ENCODE results near the gene MYO15A. TPM values are rescaled to one million over a fixed set of nuclear protein-coding genes. Genes with fewer than 3 reads are reported as not detected.

Gene MYO15A
- total RNA-seq, 2 donors from 2014 or later = 2.3 to 6.1 TPM

DNA sequence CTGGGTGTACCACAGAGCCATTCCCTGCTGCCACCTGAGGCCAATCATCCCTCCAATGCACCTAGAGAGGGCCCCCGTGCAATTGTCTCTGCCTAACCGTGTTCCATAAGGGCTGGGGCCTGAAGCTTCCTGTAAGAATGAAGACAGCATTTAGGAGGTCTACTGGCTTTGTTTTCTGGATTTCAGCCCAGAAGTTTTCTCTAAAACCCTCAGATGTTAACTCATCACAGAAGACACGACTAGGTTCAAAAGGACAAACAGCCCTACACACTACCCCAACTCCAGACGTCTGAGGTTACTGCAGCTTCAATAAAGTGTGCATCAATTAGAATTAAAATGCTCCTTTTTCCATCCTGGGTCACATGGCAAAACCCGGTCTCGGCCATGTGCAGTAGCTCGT lies 31.6 kb upstream of the MYO15A start:
- H3K4me1 ChIP-seq (ENCODE audit: control insufficient read depth in 1 of 2, low read depth in 2 of 2) = no peaks in the 10 kb centered on the region

DNA sequence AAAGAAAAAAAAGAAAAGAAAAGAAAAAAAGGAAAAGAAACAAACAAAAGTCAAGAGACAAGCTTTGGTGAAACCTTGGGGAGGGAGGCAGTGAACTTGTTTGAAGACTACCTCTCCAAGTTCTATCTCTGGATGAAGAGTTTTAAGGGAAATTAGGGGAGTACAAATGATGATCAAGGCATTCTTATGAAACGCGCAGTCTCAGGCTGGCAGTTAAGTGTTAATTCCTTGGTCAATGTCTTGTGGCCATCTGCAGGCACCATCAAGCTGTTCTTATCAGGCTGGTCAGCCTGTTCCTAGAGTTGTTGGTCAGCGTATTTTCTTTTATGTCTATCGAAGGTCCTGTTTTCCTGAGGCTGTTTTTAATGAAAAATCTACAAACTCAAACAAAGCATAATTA lies 29.0 kb upstream of the MYO15A start:
- TF ChIP-seq, protein P1, sequence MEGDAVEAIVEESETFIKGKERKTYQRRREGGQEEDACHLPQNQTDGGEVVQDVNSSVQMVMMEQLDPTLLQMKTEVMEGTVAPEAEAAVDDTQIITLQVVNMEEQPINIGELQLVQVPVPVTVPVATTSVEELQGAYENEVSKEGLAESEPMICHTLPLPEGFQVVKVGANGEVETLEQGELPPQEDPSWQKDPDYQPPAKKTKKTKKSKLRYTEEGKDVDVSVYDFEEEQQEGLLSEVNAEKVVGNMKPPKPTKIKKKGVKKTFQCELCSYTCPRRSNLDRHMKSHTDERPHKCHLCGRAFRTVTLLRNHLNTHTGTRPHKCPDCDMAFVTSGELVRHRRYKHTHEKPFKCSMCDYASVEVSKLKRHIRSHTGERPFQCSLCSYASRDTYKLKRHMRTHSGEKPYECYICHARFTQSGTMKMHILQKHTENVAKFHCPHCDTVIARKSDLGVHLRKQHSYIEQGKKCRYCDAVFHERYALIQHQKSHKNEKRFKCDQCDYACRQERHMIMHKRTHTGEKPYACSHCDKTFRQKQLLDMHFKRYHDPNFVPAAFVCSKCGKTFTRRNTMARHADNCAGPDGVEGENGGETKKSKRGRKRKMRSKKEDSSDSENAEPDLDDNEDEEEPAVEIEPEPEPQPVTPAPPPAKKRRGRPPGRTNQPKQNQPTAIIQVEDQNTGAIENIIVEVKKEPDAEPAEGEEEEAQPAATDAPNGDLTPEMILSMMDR (IDR thresholded peaks at IDR 0.05) = no peak
- no peak for DNase-seq (ENCODE audit: low spot score)

More for the DNA sequence above, 31.6 kb upstream of the MYO15A start:
- Histone ChIP-seq H3K36me3 (no peaks in the 10 kb centered on the region), H3K9me3 (no peaks in the 10 kb centered on the region), H3K4me3 (no peak overlapping the region), H3K27ac (no peak overlapping the region), H3K27me3 (replicated peaks; ENCODE audit: insufficient read depth) (no peaks in the 10 kb centered on the region)
- no peak for ATAC-seq (ENCODE audit: insufficient number of reproducible peaks, low FRiP score, low read depth)
- TF ChIP-seq, protein P1 (IDR thresholded peaks at IDR 0.05) = no peak
- no peak for DNase-seq (ENCODE audit: low spot score)

DNA sequence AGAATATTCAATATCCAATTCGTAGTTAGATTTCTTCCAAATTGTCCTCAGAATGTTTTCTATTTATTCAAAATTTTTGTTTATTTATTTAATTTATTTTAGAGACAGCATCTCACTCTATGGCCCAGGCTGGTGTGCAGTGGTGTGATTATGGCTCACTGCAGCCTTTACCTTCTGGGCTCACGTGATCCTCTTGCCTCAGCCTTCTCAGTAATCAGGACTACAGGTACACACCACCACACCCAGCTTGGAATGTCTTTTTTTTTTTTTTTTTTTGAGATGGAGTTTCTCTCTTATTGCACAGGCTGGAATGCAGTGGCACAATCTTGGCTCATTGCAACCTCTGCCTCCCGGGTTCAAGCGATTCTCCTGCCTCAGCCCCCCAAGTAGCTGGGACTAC lies 24.3 kb upstream of the MYO15A start:
- no peaks in the 10 kb centered on the region for H3K36me3 ChIP-seq
- H3K4me3 ChIP-seq = no peak overlapping the region
- H3K27me3 ChIP-seq (replicated peaks; ENCODE audit: insufficient read depth) = no peaks in the 10 kb centered on the region
- no peaks in the 10 kb centered on the region for H3K9me3 ChIP-seq
- no peak for ATAC-seq (ENCODE audit: insufficient number of reproducible peaks, low FRiP score, low read depth)
- DNase-seq (ENCODE audit: low spot score) = no peak
- peaks cover 0 to 13% of the 10 kb centered on the region in 2 donors for H3K4me1 ChIP-seq (ENCODE audit: control insufficient read depth in 1 of 2, low read depth in 2 of 2)
- TF ChIP-seq, protein P1 (IDR thresholded peaks at IDR 0.05) = no peak
- no peak overlapping the region for H3K27ac ChIP-seq

More for the DNA sequence above, 29.0 kb upstream of the MYO15A start:
- H3K36me3 ChIP-seq = no peaks in the 10 kb centered on the region
- no peak for ATAC-seq (ENCODE audit: insufficient number of reproducible peaks, low FRiP score, low read depth)
- H3K27ac ChIP-seq = no peak overlapping the region
- no peaks in the 10 kb centered on the region for H3K9me3 ChIP-seq
- H3K4me1 ChIP-seq (ENCODE audit: control insufficient read depth in 1 of 2, low read depth in 2 of 2) = no peaks in the 10 kb centered on the region
- H3K27me3 ChIP-seq (replicated peaks; ENCODE audit: insufficient read depth) = no peaks in the 10 kb centered on the region
- H3K4me3 ChIP-seq = no peak overlapping the region

DNA sequence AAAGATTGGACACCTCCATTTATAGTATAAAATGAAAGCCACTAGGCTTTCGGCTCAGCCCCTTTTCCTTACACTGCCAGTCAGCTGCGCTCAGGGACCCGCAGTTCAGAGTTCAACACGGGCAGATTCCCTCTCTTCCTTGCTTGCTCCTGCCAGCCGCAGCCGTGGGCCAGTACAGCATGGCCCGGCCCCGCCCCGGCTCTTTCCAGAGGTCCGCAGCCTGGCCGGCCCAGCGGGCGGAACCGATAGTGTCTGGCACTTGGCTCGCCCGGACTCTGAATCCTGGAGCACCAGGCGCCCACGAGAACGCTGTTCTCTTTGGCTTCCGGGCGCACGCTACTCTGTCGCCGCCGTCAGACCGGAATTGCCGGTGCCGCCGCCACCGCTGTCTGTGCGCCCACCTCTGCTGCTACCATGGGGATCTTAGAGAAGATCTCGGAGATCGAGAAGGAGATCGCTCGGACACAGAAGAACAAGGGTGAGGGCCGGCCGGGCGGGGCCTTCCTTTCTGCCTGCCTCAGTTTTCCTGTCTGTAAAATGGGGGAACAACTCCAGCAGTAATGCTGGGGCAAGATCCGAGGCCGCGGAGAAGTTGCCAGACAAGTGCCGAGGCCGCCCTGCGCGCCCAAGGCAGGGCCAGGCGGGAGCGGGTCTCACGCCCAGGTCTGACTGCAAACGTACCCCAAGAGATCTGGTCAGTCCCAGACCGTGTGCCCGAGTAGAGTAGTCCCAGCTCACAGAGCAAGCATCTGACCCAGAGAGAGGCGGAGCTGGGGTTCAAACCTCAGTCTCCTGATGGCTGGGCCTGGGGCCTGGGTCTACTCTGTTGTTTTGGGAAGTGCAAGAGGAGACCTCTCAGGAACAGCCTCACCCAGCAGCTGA lies 20.7 kb upstream of the MYO15A start, which contains the start of gene DRG2:
TSS of gene DRG2 (plus strand) at position 339 of the 882 bp plus-strand sequence. CDS start at position 415, 76 bp downstream.
- DNase-seq (ENCODE audit: low spot score) (peak; percentile 68), ATAC-seq (ENCODE audit: insufficient number of reproducible peaks, low FRiP score, low read depth) (peak; percentile 80)
- Histone ChIP-seq H3K27ac (peak within 1 kb of the TSS; percentile 63 to 72), H3K4me1 (ENCODE audit: control insufficient read depth in 1 of 2, low read depth in 2 of 2) (peaks cover 0 to 16% of the 10 kb centered on the region in 2 donors), H3K36me3 (peaks cover 2% of the 10 kb centered on the region), H3K27me3 (replicated peaks; ENCODE audit: insufficient read depth) (no peaks in the 10 kb centered on the region), H3K4me3 (peak within 1 kb of the TSS; percentile 87), H3K9me3 (no peaks in the 10 kb centered on the region)
- TF ChIP-seq, protein P1 (IDR thresholded peaks at IDR 0.05) = no peak

DNA sequence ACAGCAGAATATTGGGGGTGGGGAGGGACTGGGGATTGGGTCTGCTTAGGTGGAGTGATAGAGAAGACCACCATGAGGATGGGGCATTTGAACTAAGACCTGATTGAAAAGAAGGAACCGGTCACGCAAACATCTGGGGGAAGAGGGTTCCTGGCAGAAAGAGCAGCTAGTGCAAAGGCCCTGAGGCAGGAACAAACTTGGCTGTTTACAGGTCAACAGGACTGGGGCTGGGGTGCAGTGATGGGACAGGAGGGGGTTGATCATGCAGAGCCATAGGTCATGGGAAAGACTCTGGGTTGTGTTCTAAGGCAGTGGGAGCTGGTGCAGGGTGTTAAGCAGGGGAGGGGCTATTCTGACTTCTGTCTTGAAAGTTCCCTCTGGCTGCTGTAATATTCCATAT lies 18.9 kb upstream of the MYO15A start:
- ATAC-seq (ENCODE audit: insufficient number of reproducible peaks, low FRiP score, low read depth) = no peak

More for the DNA sequence above, 18.9 kb upstream of the MYO15A start:
- no peak for DNase-seq (ENCODE audit: low spot score)
- Histone ChIP-seq H3K27me3 (replicated peaks; ENCODE audit: insufficient read depth) (no peaks in the 10 kb centered on the region), H3K27ac (no peak overlapping the region), H3K9me3 (no peaks in the 10 kb centered on the region), H3K36me3 (peaks cover 11% of the 10 kb centered on the region), H3K4me1 (ENCODE audit: control insufficient read depth in 1 of 2, low read depth in 2 of 2) (peaks cover 0 to 16% of the 10 kb centered on the region in 2 donors), H3K4me3 (no peak overlapping the region)
- TF ChIP-seq, protein P1 (IDR thresholded peaks at IDR 0.05) = no peak
